ENCODE data around the gene KRTAP10-8.

DNA sequence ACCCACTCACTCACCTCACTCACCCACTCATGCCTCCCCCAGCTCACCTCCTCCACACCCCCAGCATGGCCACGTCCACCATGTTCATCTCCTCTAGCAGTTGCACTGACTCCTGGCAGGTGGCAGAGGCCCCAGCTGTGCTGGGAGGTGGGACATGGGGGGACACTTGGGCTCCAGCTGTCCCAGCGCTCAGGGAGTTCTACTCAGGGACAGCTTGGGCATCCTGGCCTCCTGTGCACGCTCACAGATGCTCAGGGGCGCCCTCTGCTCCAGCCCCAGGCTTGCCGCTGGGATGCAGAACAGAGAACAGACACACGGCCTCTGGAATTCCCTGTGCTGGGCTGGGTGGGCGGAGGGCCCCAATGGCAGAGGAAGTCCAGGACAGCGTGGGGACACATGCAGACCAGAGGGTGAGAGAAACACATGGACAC, 5.2 kb downstream of the KRTAP10-8 start:
- TF ChIP-seq, protein P1, sequence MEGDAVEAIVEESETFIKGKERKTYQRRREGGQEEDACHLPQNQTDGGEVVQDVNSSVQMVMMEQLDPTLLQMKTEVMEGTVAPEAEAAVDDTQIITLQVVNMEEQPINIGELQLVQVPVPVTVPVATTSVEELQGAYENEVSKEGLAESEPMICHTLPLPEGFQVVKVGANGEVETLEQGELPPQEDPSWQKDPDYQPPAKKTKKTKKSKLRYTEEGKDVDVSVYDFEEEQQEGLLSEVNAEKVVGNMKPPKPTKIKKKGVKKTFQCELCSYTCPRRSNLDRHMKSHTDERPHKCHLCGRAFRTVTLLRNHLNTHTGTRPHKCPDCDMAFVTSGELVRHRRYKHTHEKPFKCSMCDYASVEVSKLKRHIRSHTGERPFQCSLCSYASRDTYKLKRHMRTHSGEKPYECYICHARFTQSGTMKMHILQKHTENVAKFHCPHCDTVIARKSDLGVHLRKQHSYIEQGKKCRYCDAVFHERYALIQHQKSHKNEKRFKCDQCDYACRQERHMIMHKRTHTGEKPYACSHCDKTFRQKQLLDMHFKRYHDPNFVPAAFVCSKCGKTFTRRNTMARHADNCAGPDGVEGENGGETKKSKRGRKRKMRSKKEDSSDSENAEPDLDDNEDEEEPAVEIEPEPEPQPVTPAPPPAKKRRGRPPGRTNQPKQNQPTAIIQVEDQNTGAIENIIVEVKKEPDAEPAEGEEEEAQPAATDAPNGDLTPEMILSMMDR (IDR thresholded peaks at IDR 0.05), result no peak
- TF ChIP-seq POLR2AphosphoS5 (IDR thresholded peaks at IDR 0.05; ENCODE audit: low read depth, low read length), result no peak
- TF ChIP-seq, protein P2, sequence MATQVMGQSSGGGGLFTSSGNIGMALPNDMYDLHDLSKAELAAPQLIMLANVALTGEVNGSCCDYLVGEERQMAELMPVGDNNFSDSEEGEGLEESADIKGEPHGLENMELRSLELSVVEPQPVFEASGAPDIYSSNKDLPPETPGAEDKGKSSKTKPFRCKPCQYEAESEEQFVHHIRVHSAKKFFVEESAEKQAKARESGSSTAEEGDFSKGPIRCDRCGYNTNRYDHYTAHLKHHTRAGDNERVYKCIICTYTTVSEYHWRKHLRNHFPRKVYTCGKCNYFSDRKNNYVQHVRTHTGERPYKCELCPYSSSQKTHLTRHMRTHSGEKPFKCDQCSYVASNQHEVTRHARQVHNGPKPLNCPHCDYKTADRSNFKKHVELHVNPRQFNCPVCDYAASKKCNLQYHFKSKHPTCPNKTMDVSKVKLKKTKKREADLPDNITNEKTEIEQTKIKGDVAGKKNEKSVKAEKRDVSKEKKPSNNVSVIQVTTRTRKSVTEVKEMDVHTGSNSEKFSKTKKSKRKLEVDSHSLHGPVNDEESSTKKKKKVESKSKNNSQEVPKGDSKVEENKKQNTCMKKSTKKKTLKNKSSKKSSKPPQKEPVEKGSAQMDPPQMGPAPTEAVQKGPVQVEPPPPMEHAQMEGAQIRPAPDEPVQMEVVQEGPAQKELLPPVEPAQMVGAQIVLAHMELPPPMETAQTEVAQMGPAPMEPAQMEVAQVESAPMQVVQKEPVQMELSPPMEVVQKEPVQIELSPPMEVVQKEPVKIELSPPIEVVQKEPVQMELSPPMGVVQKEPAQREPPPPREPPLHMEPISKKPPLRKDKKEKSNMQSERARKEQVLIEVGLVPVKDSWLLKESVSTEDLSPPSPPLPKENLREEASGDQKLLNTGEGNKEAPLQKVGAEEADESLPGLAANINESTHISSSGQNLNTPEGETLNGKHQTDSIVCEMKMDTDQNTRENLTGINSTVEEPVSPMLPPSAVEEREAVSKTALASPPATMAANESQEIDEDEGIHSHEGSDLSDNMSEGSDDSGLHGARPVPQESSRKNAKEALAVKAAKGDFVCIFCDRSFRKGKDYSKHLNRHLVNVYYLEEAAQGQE (IDR thresholded peaks at IDR 0.05; ENCODE audit: insufficient read depth in 1 of 2, low read depth in 2 of 2, low read length in 1 of 2), result no peak
- no peak for TF ChIP-seq SIN3A (IDR thresholded peaks at IDR 0.05; ENCODE audit: borderline replicate concordance, insufficient read depth, low read depth, low read length)
- no peak for TF ChIP-seq TCF7L2 (IDR thresholded peaks at IDR 0.05; ENCODE audit: low read depth, low read length)
